HepG2 (cell line): ENCODE measurements around the gene SERPINF2. TPM values are rescaled to one million over a fixed set of nuclear protein-coding genes. Genes with fewer than 3 reads are reported as not detected.
A peak's percentile ranks its signal among the peaks of the same experiment; 100 is the strongest.

ENCODE experiments used
- ASH2L ChIP-seq: fragments of 300-600, 200-600 bp; sonication (generic); IDR thresholded peaks from 2 replicates; pipeline ENCODE4 v1.7.0; 2017; ENCODE audit warnings: low read depth, mild to moderate bottlenecking, moderate library complexity, mixed read lengths, low read length; ENCODE audit not compliant: insufficient read length
- ATRX ChIP-seq: sonication (generic); formaldehyde crosslinking; IDR thresholded peaks from 2 replicates; pipeline ENCODE4 v1.4.0; 2020; ENCODE audit warnings: missing genetic modification reagents, borderline replicate concordance
- CBX2 ChIP-seq, 2 experiments: fragments of 200-600 bp in 1 of 2; sonication (generic); formaldehyde crosslinking in 1 of 2; IDR thresholded peaks; 2 replicates each; pipeline versions ENCODE4 v1.7.0 to v1.8.1; 2018 to 2022; ENCODE audit warnings: low read depth in 2 of 2, low read length in 1 of 2, mild to moderate bottlenecking in 1 of 2, missing genetic modification reagents in 1 of 2
- GPN1 ChIP-seq: sonication (generic); formaldehyde crosslinking; IDR thresholded peaks from 2 replicates; pipeline ENCODE4 v1.5.1; 2020; ENCODE audit warnings: missing genetic modification reagents, borderline replicate concordance
- HDAC6 ChIP-seq: fragments of 200-600 bp; sonication (generic); IDR thresholded peaks from 2 replicates; pipeline ENCODE4 v1.7.0; 2017; ENCODE audit warnings: mild to moderate bottlenecking, antibody characterized with exemption, low read length, low read depth
- HOXA7 ChIP-seq: sonication (generic); formaldehyde crosslinking; IDR thresholded peaks from 2 replicates; pipeline ENCODE4 v1.8.1; 2022; ENCODE audit warnings: mild to moderate bottlenecking, missing genetic modification reagents, moderate library complexity
- JARID2 ChIP-seq: sonication (generic); formaldehyde crosslinking; IDR thresholded peaks from 2 replicates; pipeline ENCODE4 v1.8.1; 2023; ENCODE audit warnings: missing genetic modification reagents, inconsistent platforms; ENCODE audit not compliant: insufficient replicate concordance
- KDM6A ChIP-seq: IDR thresholded peaks from 2 replicates; pipeline ENCODE4 v1.6.1; 2016; ENCODE audit warnings: low read depth
- NR2F6 ChIP-seq, 2 experiments: IDR thresholded peaks; 2 replicates each; pipeline ENCODE4 v1.6.1; 2016; ENCODE audit warnings: antibody characterized with exemption in 1 of 2, mild to moderate bottlenecking in 1 of 2
- PBX2 ChIP-seq: IDR thresholded peaks from 2 replicates; pipeline ENCODE4 v1.6.1; 2016; ENCODE audit warnings: control low read depth
- REL ChIP-seq: sonication (generic); formaldehyde crosslinking; conservative IDR thresholded peaks from 2 replicates; pipeline ENCODE4 v1.8.0; 2022; ENCODE audit warnings: mild to moderate bottlenecking, missing genetic modification reagents, moderate library complexity
- RFX3 ChIP-seq: IDR thresholded peaks from 2 replicates; pipeline ENCODE4 v1.6.1; 2016; ENCODE audit warnings: missing biosample characterization, missing genetic modification reagents
- SCMH1 ChIP-seq: sonication (generic); formaldehyde crosslinking; IDR thresholded peaks from 2 replicates; pipeline ENCODE4 v1.9.0; 2021; ENCODE audit warnings: missing genetic modification reagents, mild to moderate bottlenecking, borderline replicate concordance
- SIN3B ChIP-seq: fragments of 150-350 bp; IDR thresholded peaks from 2 replicates; pipeline ENCODE4 v1.6.1; 2014; ENCODE audit warnings: low read length
- SNAPC5 ChIP-seq: sonication (generic); formaldehyde crosslinking; IDR thresholded peaks from 2 replicates; pipeline ENCODE4 v1.8.1; 2023; ENCODE audit warnings: mild to moderate bottlenecking, missing genetic modification reagents, borderline replicate concordance
- SUZ12 ChIP-seq: fragments of 150-350 bp; IDR thresholded peaks from 2 replicates; pipeline ENCODE4 v1.6.1; 2014; ENCODE audit warnings: low read depth, low read length
- TEAD2 ChIP-seq: sonication (generic); formaldehyde crosslinking; IDR thresholded peaks from 2 replicates; pipeline ENCODE4 v1.9.0; 2021; ENCODE audit warnings: missing genetic modification reagents
- TEAD3 ChIP-seq: optimal IDR thresholded peaks from 2 replicates; pipeline ENCODE3; 2016; ENCODE audit warnings: borderline replicate concordance
- TSC22D2 ChIP-seq: sonication (generic); formaldehyde crosslinking; IDR thresholded peaks from 2 replicates; pipeline ENCODE4 v1.5.1; 2020; ENCODE audit warnings: missing genetic modification reagents, mild to moderate bottlenecking, borderline replicate concordance
- XRCC5 ChIP-seq: fragments of 200-400 bp; formaldehyde crosslinking; optimal IDR thresholded peaks from 2 replicates; pipeline ENCODE3; 2017; ENCODE audit warnings: mild to moderate bottlenecking, low read length
- ZNF292 ChIP-seq: sonication (generic); formaldehyde crosslinking; IDR thresholded peaks from 2 replicates; pipeline ENCODE4 v1.8.1; 2022; ENCODE audit warnings: mild to moderate bottlenecking, low read depth, missing genetic modification reagents, borderline replicate concordance
- ZNF30 ChIP-seq: sonication (generic); formaldehyde crosslinking; IDR thresholded peaks from 2 replicates; pipeline ENCODE4 v1.5.0; 2020; ENCODE audit warnings: mild to moderate bottlenecking, missing genetic modification reagents
- ZNF605 ChIP-seq: sonication (generic); formaldehyde crosslinking; IDR thresholded peaks from 2 replicates; pipeline ENCODE4 v1.8.0; 2022; ENCODE audit warnings: mild to moderate bottlenecking, missing genetic modification reagents
- ZNF615 ChIP-seq: sonication (generic); formaldehyde crosslinking; IDR thresholded peaks from 2 replicates; pipeline ENCODE4 v1.5.0; 2020; ENCODE audit warnings: mild to moderate bottlenecking, missing genetic modification reagents, borderline replicate concordance
- ZNF740 ChIP-seq: sonication (generic); formaldehyde crosslinking; IDR thresholded peaks from 2 replicates; pipeline ENCODE4 v1.4.0; 2020; ENCODE audit warnings: missing genetic modification reagents
- ZNF776 ChIP-seq: sonication (generic); formaldehyde crosslinking; IDR thresholded peaks from 2 replicates; pipeline ENCODE4 v1.4.0; 2020; ENCODE audit warnings: mild to moderate bottlenecking, missing genetic modification reagents
- ZSCAN12 ChIP-seq: sonication (generic); formaldehyde crosslinking; IDR thresholded peaks from 2 replicates; pipeline ENCODE4 v1.9.0; 2021; ENCODE audit warnings: mild to moderate bottlenecking, missing genetic modification reagents
- polyA plus RNA-seq, 8 experiments: library from polyadenylated mRNA; depleted of rRNA in 3 of 8; stranded (reverse) in 7 of 8; unstranded in 1 of 8; fragments of >200 nt; fragmentation: Illumina TruSeq in 4 of 8; extraction: Trizol in 4 of 8; gene quantifications; 2 replicates each; pipeline versions ENCODE4 v1.2.1 to v1.2.3, GENCODE V29; 2011 to 2016; ENCODE audit warnings: low read depth in 4 of 8, missing spikeins in 1 of 8, mixed read lengths in 1 of 8; ENCODE audit not compliant: insufficient read depth in 1 of 8
- total RNA-seq, 5 experiments: library from RNA; depleted of rRNA; stranded (reverse); fragments of >200 nt; fragmentation: Illumina TruSeq; extraction: Trizol; gene quantifications; 2 replicates each; pipeline ENCODE4 v1.2.3, GENCODE V29; 2016; ENCODE audit warnings: low read depth in 1 of 5
- TF ChIP-seq, protein P1 (sequence below): sonication (generic); formaldehyde crosslinking; IDR thresholded peaks from 2 replicates; pipeline ENCODE4 v1.5.1; 2020; ENCODE audit warnings: mild to moderate bottlenecking, missing genetic modification reagents, moderate library complexity
- TF ChIP-seq, protein P2 (sequence below): sonication (generic); formaldehyde crosslinking; IDR thresholded peaks from 2 replicates; pipeline ENCODE4 v1.5.0; 2020; ENCODE audit warnings: missing genetic modification reagents, mild to moderate bottlenecking, borderline replicate concordance

The SERPINF2 gene
- total and polyA plus RNA-seq, 2 of the 13 experiments (the other 11 are each of a cell fraction or from before 2014, with no cell fraction given), result 309 to 548 TPM

DNA sequence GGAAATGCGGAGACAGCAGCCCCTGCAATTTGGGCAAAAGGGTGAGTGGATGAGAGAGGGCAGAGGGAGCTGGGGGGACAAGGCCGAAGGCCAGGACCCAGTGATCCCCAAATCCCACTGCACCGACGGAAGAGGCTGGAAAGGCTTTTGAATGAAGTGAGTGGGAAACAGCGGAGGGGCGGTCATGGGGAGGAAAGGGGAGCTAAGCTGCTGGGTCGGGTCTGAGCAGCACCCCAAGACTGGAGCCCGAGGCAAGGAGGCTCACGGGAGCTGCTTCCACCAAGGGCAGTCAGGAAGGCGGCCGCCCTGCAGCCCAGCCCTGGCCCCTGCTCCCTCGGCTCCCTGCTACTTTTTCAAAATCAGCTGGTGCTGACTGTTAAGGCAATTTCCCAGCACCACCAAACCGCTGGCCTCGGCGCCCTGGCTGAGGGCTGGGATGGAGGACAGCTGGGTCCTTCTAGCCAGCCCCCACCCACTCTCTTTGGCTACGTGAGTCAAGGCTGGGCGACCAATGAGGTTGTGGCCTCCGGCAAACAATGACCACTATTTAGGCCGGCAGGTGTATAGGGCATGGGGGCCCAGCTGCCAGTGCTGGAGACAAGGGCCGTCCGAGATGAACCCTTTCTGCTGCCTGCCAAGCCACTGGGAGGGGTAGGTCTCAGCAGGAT, 19.7 kb downstream of the SERPINF2 start (continued):
- TF ChIP-seq ZSCAN12 (CRISPR knock-in tag) (no peak; the same call in 1 of the 2 replicates), ATRX (CRISPR knock-in tag) (no peak), SCMH1 (no peak), HOXA7 (CRISPR knock-in tag) (no peak), HDAC6 (no peak), TSC22D2 (CRISPR knock-in tag) (no peak), KDM6A (CRISPR knock-in tag) (no peak), CBX2 (IDR thresholded peaks at IDR 0.05; ENCODE audit: low read depth, low read length) (no peak), CBX2 (CRISPR knock-in tag; IDR thresholded peaks at IDR 0.05; ENCODE audit: low read depth) (no peak), ZNF605 (CRISPR knock-in tag) (no peak), ZNF776 (CRISPR knock-in tag) (no peak), ZNF615 (no peak), ZNF292 (CRISPR knock-in tag) (no peak), TEAD2 (CRISPR knock-in tag) (no peak), ASH2L (no peak), JARID2 (CRISPR knock-in tag) (no peak), ZNF30 (no peak), SUZ12 (no peak), REL (CRISPR knock-in tag) (no peak), NR2F6 (IDR thresholded peaks at IDR 0.05) (no peak; the same call in 1 of the 2 replicates), NR2F6 (CRISPR knock-in tag; IDR thresholded peaks at IDR 0.05) (peak; percentile 62; the same call in 1 of the 2 replicates), ZNF740 (no peak; the same call in 1 of the 2 replicates), SNAPC5 (CRISPR knock-in tag) (no peak), SIN3B (no peak), GPN1 (CRISPR knock-in tag) (no peak), XRCC5 (no peak), RFX3 (CRISPR knock-in tag) (no peak), PBX2 (CRISPR knock-in tag) (no peak), TEAD3 (CRISPR knock-in tag) (peak; percentile 20)
- TF ChIP-seq, protein P1, sequence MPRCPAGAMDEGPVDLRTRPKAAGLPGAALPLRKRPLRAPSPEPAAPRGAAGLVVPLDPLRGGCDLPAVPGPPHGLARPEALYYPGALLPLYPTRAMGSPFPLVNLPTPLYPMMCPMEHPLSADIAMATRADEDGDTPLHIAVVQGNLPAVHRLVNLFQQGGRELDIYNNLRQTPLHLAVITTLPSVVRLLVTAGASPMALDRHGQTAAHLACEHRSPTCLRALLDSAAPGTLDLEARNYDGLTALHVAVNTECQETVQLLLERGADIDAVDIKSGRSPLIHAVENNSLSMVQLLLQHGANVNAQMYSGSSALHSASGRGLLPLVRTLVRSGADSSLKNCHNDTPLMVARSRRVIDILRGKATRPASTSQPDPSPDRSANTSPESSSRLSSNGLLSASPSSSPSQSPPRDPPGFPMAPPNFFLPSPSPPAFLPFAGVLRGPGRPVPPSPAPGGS, result no peak
- TF ChIP-seq, protein P2, sequence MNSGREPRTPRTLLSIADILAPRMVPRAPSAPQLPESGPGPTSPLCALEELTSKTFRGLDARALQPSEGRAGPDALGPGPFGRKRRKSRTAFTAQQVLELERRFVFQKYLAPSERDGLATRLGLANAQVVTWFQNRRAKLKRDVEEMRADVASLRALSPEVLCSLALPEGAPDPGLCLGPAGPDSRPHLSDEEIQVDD (CRISPR knock-in tag), result no peak
